HepG2 (cell line): ENCODE measurements around the gene LDAH. TPM values are rescaled to one million over a fixed set of nuclear protein-coding genes. Genes with fewer than 3 reads are reported as not detected.
A peak's percentile ranks its signal among the peaks of the same experiment; 100 is the strongest.

ENCODE experiments used
- BRF2 ChIP-seq: sonication (generic); formaldehyde crosslinking; IDR thresholded peaks from 2 replicates; pipeline ENCODE4 v1.8.1; 2022; ENCODE audit warnings: mild to moderate bottlenecking, missing genetic modification reagents
- MEIS2 ChIP-seq: sonication (generic); formaldehyde crosslinking; IDR thresholded peaks from 2 replicates; pipeline ENCODE4 v1.9.0; 2021; ENCODE audit warnings: mild to moderate bottlenecking, missing genetic modification reagents
- MXI1 ChIP-seq: IDR thresholded peaks from 3 replicates; pipeline ENCODE4 v1.6.1; 2012; ENCODE audit warnings: low read depth, low read length, inconsistent platforms, borderline replicate concordance
- POGZ ChIP-seq: sonication (generic); formaldehyde crosslinking; IDR thresholded peaks from 2 replicates; pipeline ENCODE4 v1.4.0; 2020; ENCODE audit warnings: mild to moderate bottlenecking, missing genetic modification reagents
- PTBP1 ChIP-seq: fragments of 200-400 bp; formaldehyde crosslinking; IDR thresholded peaks from 2 replicates; pipeline ENCODE4 v1.6.1; 2018; ENCODE audit warnings: low read length, low read depth; ENCODE audit not compliant: poor library complexity, severe bottlenecking
- SMARCC2 ChIP-seq: fragments of 450-650 bp; IDR thresholded peaks from 2 replicates; pipeline ENCODE4 v1.6.1; 2017; ENCODE audit warnings: antibody characterized with exemption, mild to moderate bottlenecking
- STAT6 ChIP-seq: sonication (generic); formaldehyde crosslinking; IDR thresholded peaks from 2 replicates; pipeline ENCODE4 v1.4.0; 2020; ENCODE audit warnings: missing genetic modification reagents, mild to moderate bottlenecking, borderline replicate concordance
- ZBTB10 ChIP-seq: sonication (generic); formaldehyde crosslinking; IDR thresholded peaks from 2 replicates; pipeline ENCODE4 v1.4.0; 2020; ENCODE audit warnings: missing genetic modification reagents, borderline replicate concordance
- ZBTB46 ChIP-seq: sonication (generic); formaldehyde crosslinking; IDR thresholded peaks from 2 replicates; pipeline ENCODE4 v1.4.0; 2020; ENCODE audit warnings: mild to moderate bottlenecking, missing genetic modification reagents, borderline replicate concordance
- ZKSCAN5 ChIP-seq: sonication (generic); formaldehyde crosslinking; IDR thresholded peaks from 2 replicates; pipeline ENCODE4 v1.5.1; 2020; ENCODE audit warnings: mild to moderate bottlenecking, missing genetic modification reagents
- ZNF101 ChIP-seq: sonication (generic); formaldehyde crosslinking; IDR thresholded peaks from 2 replicates; pipeline ENCODE4 v1.4.0; 2020; ENCODE audit warnings: mild to moderate bottlenecking, low read depth, missing genetic modification reagents, borderline replicate concordance
- ZNF136 ChIP-seq: sonication (generic); formaldehyde crosslinking; IDR thresholded peaks from 2 replicates; pipeline ENCODE4 v1.8.1; 2022; ENCODE audit warnings: low read depth, mild to moderate bottlenecking, moderate library complexity, missing genetic modification reagents
- ZNF207 ChIP-seq: fragments of 450-650 bp; IDR thresholded peaks from 2 replicates; pipeline ENCODE4 v1.6.1; 2016; ENCODE audit warnings: antibody characterized with exemption, borderline replicate concordance
- ZNF3 ChIP-seq: IDR thresholded peaks from 2 replicates; pipeline ENCODE4 v1.7.0; 2017; ENCODE audit warnings: inconsistent platforms
- ZNF331 ChIP-seq: sonication (generic); formaldehyde crosslinking; IDR thresholded peaks from 2 replicates; pipeline ENCODE4 v1.4.0; 2020; ENCODE audit warnings: missing genetic modification reagents
- ZNF740 ChIP-seq: sonication (generic); formaldehyde crosslinking; IDR thresholded peaks from 2 replicates; pipeline ENCODE4 v1.4.0; 2020; ENCODE audit warnings: missing genetic modification reagents
- ZNF850 ChIP-seq: sonication (generic); formaldehyde crosslinking; conservative IDR thresholded peaks from 2 replicates; pipeline ENCODE4 v1.9.0; 2021; ENCODE audit warnings: mild to moderate bottlenecking, missing genetic modification reagents
- ZSCAN12 ChIP-seq: sonication (generic); formaldehyde crosslinking; IDR thresholded peaks from 2 replicates; pipeline ENCODE4 v1.9.0; 2021; ENCODE audit warnings: mild to moderate bottlenecking, missing genetic modification reagents
- polyA plus RNA-seq, 8 experiments: library from polyadenylated mRNA; depleted of rRNA in 3 of 8; stranded (reverse) in 7 of 8; unstranded in 1 of 8; fragments of >200 nt; fragmentation: Illumina TruSeq in 4 of 8; extraction: Trizol in 4 of 8; gene quantifications; 2 replicates each; pipeline versions ENCODE4 v1.2.1 to v1.2.3, GENCODE V29; 2011 to 2016; ENCODE audit warnings: low read depth in 4 of 8, missing spikeins in 1 of 8, mixed read lengths in 1 of 8; ENCODE audit not compliant: insufficient read depth in 1 of 8
- total RNA-seq, 5 experiments: library from RNA; depleted of rRNA; stranded (reverse); fragments of >200 nt; fragmentation: Illumina TruSeq; extraction: Trizol; gene quantifications; 2 replicates each; pipeline ENCODE4 v1.2.3, GENCODE V29; 2016; ENCODE audit warnings: low read depth in 1 of 5
- TF ChIP-seq, protein P1 (sequence below): fragments of 450-650 bp; IDR thresholded peaks from 2 replicates; pipeline ENCODE4 v1.6.1; 2017

LDAH gene
- total and polyA plus RNA-seq, 2 of the 13 experiments (the other 11 are each of a cell fraction or from before 2014, with no cell fraction given), result 28.8 to 46.2 TPM

DNA sequence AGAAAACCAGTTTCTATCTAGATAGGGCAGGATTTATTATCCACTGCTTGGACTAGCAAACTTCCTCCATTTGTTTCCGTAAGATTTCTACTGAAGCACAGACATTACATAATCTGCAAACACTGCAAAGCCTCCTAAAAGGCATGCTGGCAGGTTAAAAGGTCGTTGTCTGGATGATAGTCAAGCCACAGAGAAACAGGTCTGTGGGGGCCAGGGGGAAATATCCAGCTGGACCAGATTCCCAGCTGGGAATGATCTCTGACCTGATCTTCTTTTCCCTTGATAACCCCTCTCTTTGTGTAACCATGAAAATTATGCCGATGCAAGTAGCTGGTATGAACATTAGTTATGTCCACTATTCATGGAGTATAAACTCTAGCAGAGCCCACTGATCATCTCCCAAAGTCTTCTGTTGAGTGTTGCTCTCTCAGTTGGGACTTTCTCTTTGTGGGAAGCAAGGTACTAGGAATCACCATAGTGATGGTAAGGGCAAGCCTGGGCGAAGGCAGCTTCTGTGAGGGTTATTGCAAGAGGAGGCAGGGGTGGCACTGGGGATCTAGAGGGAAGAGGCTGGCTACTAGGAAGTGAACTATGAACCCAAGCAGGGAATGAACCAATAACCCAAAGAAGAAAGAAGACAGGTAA is 94.7 kb downstream of the LDAH start (continued):
- TF ChIP-seq ZBTB10 (CRISPR knock-in tag), result no peak
- 0 out of 2 replicates have a peak, but pooled peaks have one; percentile 53 for TF ChIP-seq MEIS2 (CRISPR knock-in tag)
- TF ChIP-seq PTBP1, result no peak
- peak; percentile 67; the same call in 1 of the 2 replicates for TF ChIP-seq STAT6
- peak; percentile 66; the same call in 1 of the 2 replicates for TF ChIP-seq ZBTB46 (CRISPR knock-in tag)
- no peak for TF ChIP-seq ZNF207
- no peak for TF ChIP-seq SMARCC2
- no peak for TF ChIP-seq ZSCAN12 (CRISPR knock-in tag)
- TF ChIP-seq, protein P1, sequence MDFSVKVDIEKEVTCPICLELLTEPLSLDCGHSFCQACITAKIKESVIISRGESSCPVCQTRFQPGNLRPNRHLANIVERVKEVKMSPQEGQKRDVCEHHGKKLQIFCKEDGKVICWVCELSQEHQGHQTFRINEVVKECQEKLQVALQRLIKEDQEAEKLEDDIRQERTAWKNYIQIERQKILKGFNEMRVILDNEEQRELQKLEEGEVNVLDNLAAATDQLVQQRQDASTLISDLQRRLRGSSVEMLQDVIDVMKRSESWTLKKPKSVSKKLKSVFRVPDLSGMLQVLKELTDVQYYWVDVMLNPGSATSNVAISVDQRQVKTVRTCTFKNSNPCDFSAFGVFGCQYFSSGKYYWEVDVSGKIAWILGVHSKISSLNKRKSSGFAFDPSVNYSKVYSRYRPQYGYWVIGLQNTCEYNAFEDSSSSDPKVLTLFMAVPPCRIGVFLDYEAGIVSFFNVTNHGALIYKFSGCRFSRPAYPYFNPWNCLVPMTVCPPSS, result no peak
- no peak for TF ChIP-seq ZKSCAN5 (CRISPR knock-in tag)
- TF ChIP-seq ZNF3 (CRISPR knock-in tag), result 0 out of 2 replicates have a peak, but pooled peaks have one; percentile 20
- peak; percentile 93 for TF ChIP-seq POGZ
- 0 out of 2 replicates have a peak, but pooled peaks have one; percentile 23 for TF ChIP-seq ZNF101 (CRISPR knock-in tag)
- TF ChIP-seq ZNF850 (CRISPR knock-in tag), result no peak
- peak; percentile 62; the same call in 1 of the 3 replicates for TF ChIP-seq MXI1
- peak; percentile 24; the same call in 1 of the 2 replicates for TF ChIP-seq BRF2
- TF ChIP-seq ZNF331 (CRISPR knock-in tag), result peak; percentile 92
- no peak for TF ChIP-seq ZNF740 (CRISPR knock-in tag)
- peak; percentile 55; the same call in 1 of the 2 replicates for TF ChIP-seq ZNF136 (CRISPR knock-in tag)
